ENCODE measurements around the gene MT1H.

GRCh38 chr16:56672761-56673536 is 3.3 kb downstream of the MT1H start:
- TF ChIP-seq EZH2 (IDR thresholded peaks at IDR 0.05; ENCODE audit: insufficient read depth, poor library complexity, severe bottlenecking) = no peak
- TF ChIP-seq EZH2phosphoT487 (IDR thresholded peaks at IDR 0.05; ENCODE audit: insufficient read depth, low read depth) = no peak
